Tibial artery (tissue), 4 donors: ENCODE data around the gene CELSR2.

Source experiments
- DNase-seq, 2 donors: peaks; one replicate each; pipeline ENCODE4 v3.0.0-alpha.2; 2019
- H3K27ac ChIP-seq, 2 donors: fragments of 200-600 bp; sonication (generic) in 1 of 2; 1 replicate in 1 of 2; 2 replicates in 1 of 2; pipeline ENCODE4 v1.5.1; 2018 to 2019; ENCODE audit warnings: mild to moderate bottlenecking in 1 of 2
- H3K27me3 ChIP-seq, 2 donors: fragments of 200-600 bp; sonication (generic) in 1 of 2; one replicate each; pipeline versions ENCODE4 v1.5.1 to v1.6.0; 2016 to 2019
- H3K36me3 ChIP-seq, 3 donors: fragments of 200-600 bp; sonication (generic) in 2 of 3; one replicate each; pipeline ENCODE4 v1.5.1; 2016 to 2019; ENCODE audit warnings: mild to moderate bottlenecking in 2 of 3
- H3K4me1 ChIP-seq, 4 donors: fragments of 200-600 bp; sonication (generic) in 2 of 4; 1 replicate in 3 of 4; 2 replicates in 1 of 4; pipeline ENCODE4 v1.5.1; 2016 to 2019
- H3K4me3 ChIP-seq, 2 donors: fragments of 200-600 bp; sonication (generic) in 1 of 2; 1 replicate in 1 of 2; 2 replicates in 1 of 2; pipeline ENCODE4 v1.5.1; 2018 to 2019; ENCODE audit warnings: mild to moderate bottlenecking in 2 of 2
- H3K9me3 ChIP-seq, 3 donors: fragments of 200-600 bp; sonication (generic) in 1 of 3; one replicate each; pipeline ENCODE4 v1.5.1; 2016 to 2019
- CTCF ChIP-seq, 2 experiments: fragments of 200-600 bp in 1 of 2; fragments of 450-650 bp in 1 of 2; IDR thresholded peaks; one replicate each; pipeline ENCODE4 v1.5.1; 2017 to 2019; ENCODE audit warnings: antibody characterized with exemption in 2 of 2, mild to moderate bottlenecking in 1 of 2, moderate library complexity in 1 of 2
- intact Hi-C: fragments of 100-400 bp; cut with DNase I; formaldehyde crosslinking; loops from one replicate; pipeline ENCODE4 v1.15.0; 2023; ENCODE audit warnings: low total_unique reads

CELSR2 gene

GRCh38 chr1:109268431-109269211, 19.3 kb downstream of the CELSR2 start:
- no peaks in the 10 kb centered on the region for H3K9me3 ChIP-seq
- peaks cover 0 to 12% (median 2%) of the 10 kb centered on the region in 4 donors for H3K4me1 ChIP-seq
- TF ChIP-seq CTCF (IDR thresholded peaks at IDR 0.05) = no peak
- no peaks in the 10 kb centered on the region for H3K27me3 ChIP-seq
- no peak for DNase-seq
- no peak overlapping the region for H3K27ac ChIP-seq
- H3K36me3 ChIP-seq = peaks cover 0 to 70% (median 4%) of the 10 kb centered on the region in 3 donors
- intact Hi-C loops = loop anchor here (5.0 to 10.0 kb wide), 2 partner anchors 139 to 216 kb away; partner anchors contain the start of gene ATXN7L2
- no peak overlapping the region for H3K4me3 ChIP-seq

DNA sequence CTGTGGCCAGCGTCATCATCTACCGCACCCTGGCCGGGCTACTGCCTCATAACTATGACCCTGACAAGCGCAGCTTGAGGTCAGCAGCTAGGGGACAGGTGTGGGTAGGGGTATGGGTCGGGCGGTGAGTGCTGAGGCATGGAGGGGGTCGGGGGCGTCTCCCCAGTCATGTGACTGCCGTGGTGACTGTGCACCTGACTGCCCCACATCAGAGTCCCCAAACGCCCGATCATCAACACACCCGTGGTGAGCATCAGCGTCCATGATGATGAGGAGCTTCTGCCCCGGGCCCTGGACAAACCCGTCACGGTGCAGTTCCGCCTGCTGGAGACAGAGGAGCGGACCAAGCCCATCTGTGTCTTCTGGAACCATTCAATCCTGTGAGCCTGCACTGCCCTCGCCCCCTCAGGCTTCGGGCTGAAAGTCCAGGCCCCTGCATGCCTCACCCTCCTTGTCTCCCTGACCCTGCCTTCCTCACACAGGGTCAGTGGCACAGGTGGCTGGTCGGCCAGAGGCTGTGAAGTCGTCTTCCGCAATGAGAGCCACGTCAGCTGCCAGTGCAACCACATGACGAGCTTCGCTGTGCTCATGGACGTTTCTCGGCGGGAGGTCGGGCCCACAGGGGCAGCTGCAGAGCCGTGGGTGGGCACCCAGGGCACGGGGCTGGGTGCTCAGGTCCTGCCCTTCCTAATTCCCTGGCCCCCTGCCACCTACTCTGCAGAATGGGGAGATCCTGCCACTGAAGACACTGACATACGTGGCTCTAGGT, 20.1 kb downstream of the CELSR2 start:
- H3K36me3 ChIP-seq = peaks cover 0 to 70% (median 4%) of the 10 kb centered on the region in 3 donors
- no peak overlapping the region for H3K27ac ChIP-seq
- intact Hi-C loops = loop anchor here (5.0 to 10.0 kb wide), 2 partner anchors 138 to 215 kb away; partner anchors contain the start of gene ATXN7L2
- no peaks in the 10 kb centered on the region for H3K9me3 ChIP-seq
- no peak overlapping the region for H3K4me3 ChIP-seq
- no peak for DNase-seq
- H3K4me1 ChIP-seq = peaks cover 0 to 7% (median under 1%) of the 10 kb centered on the region in 4 donors
- TF ChIP-seq CTCF (IDR thresholded peaks at IDR 0.05) = no peak
- no peaks in the 10 kb centered on the region for H3K27me3 ChIP-seq

DNA sequence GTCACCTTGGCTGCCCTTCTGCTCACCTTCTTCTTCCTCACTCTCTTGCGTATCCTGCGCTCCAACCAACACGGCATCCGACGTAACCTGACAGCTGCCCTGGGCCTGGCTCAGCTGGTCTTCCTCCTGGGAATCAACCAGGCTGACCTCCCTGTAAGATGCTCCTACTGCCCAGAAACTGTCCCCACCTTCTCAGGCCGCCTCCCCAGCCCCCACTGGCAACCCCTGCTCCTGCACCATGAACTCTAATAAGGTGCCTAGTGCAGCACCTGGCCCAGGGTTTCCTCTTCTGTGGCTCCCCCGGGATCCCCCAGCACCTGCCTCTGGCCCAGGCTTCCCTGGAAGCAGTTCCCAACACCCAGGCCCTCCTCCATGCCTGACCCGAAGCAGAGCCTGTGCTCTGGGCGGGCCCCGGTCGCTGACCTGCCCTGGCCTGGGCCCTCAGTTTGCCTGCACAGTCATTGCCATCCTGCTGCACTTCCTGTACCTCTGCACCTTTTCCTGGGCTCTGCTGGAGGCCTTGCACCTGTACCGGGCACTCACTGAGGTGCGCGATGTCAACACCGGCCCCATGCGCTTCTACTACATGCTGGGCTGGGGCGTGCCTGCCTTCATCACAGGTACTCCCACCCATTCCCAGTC, 20.8 kb downstream of the CELSR2 start:
- Histone ChIP-seq H3K36me3 (peaks cover 0 to 65% (median 4%) of the 10 kb centered on the region in 3 donors), H3K27ac (no peak overlapping the region), H3K9me3 (no peaks in the 10 kb centered on the region), H3K4me3 (no peak overlapping the region), H3K4me1 (peaks cover 0 to 7% (median 5%) of the 10 kb centered on the region in 4 donors), H3K27me3 (no peaks in the 10 kb centered on the region)
- DNase-seq = no peak
- TF ChIP-seq CTCF (IDR thresholded peaks at IDR 0.05) = no peak
- intact Hi-C loops = loop anchor here (5.0 to 10.0 kb wide), 2 partner anchors 137 to 215 kb away; partner anchors contain the start of gene ATXN7L2

DNA sequence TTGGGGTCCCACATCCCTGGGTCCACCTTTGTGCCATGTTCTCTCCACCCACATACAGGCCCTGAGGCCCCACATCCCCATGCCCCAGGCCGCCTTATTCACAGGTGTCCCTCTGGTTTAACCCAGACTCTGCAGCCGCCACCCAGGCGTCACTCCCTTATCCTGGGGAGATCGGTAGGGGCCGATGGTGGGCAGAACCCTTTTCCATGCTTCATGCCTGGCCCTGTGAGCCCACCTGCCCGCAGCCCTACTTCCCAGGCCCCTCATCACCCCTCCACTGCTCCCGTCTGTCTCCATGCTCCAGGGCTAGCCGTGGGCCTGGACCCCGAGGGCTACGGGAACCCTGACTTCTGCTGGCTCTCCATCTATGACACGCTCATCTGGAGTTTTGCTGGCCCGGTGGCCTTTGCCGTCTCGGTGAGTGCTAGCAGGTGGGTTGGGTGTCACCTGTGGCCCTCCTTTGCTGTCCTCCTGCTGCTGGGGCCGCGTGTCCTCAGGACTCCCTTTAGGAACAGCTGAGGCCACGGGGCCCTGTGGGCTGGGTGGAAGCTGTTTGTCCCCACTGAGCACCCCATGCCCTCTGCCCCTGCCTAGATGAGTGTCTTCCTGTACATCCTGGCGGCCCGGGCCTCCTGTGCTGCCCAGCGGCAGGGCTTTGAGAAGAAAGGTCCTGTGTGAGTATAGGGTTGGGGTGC, 21.4 kb downstream of the CELSR2 start:
- intact Hi-C loops = no loop called here
- Histone ChIP-seq H3K36me3 (peaks cover 0 to 58% (median 4%) of the 10 kb centered on the region in 3 donors), H3K27ac (no peak overlapping the region), H3K4me1 (peaks cover 0 to 8% (median 6%) of the 10 kb centered on the region in 4 donors), H3K27me3 (no peaks in the 10 kb centered on the region), H3K9me3 (no peaks in the 10 kb centered on the region), H3K4me3 (no peak overlapping the region)
- DNase-seq = no peak
- TF ChIP-seq CTCF (IDR thresholded peaks at IDR 0.05) = no peak

DNA sequence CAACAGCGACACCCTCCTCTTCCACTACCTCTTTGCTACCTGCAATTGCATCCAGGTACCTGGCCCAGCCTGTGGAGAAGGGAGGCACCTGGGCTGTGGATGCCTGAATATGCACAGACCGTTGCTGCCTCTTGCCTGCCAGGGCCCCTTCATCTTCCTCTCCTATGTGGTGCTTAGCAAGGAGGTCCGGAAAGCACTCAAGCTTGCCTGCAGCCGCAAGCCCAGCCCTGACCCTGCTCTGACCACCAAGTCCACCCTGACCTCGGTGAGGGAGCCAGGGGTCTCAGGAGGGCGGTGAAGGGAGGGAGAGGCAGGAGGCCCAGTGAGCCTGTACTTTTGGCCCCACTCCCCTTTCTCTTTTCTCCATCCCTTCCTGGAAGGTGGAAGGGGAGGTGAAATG, 22.1 kb downstream of the CELSR2 start:
- Histone ChIP-seq H3K9me3 (no peaks in the 10 kb centered on the region), H3K27me3 (no peaks in the 10 kb centered on the region), H3K27ac (no peak overlapping the region), H3K4me1 (peaks cover 0 to 8% (median 6%) of the 10 kb centered on the region in 4 donors), H3K36me3 (peaks cover 0 to 52% (median 4%) of the 10 kb centered on the region in 3 donors), H3K4me3 (no peak overlapping the region)
- no peak for TF ChIP-seq CTCF (IDR thresholded peaks at IDR 0.05)
- DNase-seq = no peak
- intact Hi-C loops = no loop called here
